ENCODE results near the gene PTPN1. TPM values are rescaled to one million over a fixed set of nuclear protein-coding genes. Genes with fewer than 3 reads are reported as not detected.

The PTPN1 gene
- total and polyA plus RNA-seq, 2 experiments from 2014 or later, result 16.9 to 26.4 TPM

DNA sequence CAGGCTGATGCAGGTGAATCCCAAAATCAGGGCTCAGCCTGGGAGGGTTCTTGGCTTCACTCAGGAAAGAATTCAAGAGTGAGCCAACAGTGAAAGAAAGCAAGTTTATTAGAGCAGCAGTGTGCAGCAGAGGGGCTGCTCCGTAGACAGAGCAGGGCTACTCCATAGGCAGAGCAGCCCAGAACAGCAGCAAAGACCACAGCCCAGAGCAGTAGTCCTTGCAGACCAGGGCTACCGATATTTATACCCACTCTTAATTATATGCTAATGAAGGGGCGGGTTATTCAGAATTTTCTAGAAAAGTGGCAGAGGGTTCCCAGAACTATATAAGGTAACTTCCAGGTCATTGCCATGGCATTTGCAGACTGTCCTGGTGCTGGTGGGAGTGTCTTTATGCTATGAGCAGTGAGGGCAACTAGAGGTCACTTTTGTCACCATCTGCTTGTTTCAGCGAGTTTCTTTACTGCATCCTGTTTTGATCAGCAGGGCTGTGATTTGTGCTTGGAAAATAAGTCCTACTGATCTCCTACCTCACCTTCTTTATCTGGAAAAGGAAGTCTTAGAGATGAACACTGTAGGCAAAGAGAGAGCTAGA is 39.8 kb upstream of the PTPN1 start:
- no peaks in the 10 kb centered on the region for H3K4me1 Mint-ChIP-seq
- Histone ChIP-seq H3K27ac (ENCODE audit: low read depth) (no peak overlapping the region), H3K4me1 (ENCODE audit: insufficient read depth) (no peaks in the 10 kb centered on the region), H4K20me1 (replicated peaks; ENCODE audit: insufficient read depth) (no peaks in the 10 kb centered on the region), H2AFZ (no peak overlapping the region), H3K27me3 (ENCODE audit: insufficient read depth) (no peaks in the 10 kb centered on the region), H3K36me3 (ENCODE audit: insufficient read depth) (no peaks in the 10 kb centered on the region), H3F3A (replicated peaks; ENCODE audit: low read depth) (no peaks in the 10 kb centered on the region), H3K9me2 (ENCODE audit: insufficient read depth) (0 out of 2 replicates have a peak, but pooled peaks cover 9% of the 10 kb centered on the region), H3K79me2 (replicated peaks; ENCODE audit: insufficient read depth) (no peaks in the 10 kb centered on the region), H3K4me3 (no peak overlapping the region), H3K4me2 (no peak overlapping the region)
- DNase-seq (ENCODE audit: low spot score) (no peak), ATAC-seq (no peak)
- peaks cover 4% of the 10 kb centered on the region for H3K27me3 Mint-ChIP-seq (ENCODE audit: insufficient read depth, low read depth, poor library complexity)
- TF ChIP-seq, protein P1, sequence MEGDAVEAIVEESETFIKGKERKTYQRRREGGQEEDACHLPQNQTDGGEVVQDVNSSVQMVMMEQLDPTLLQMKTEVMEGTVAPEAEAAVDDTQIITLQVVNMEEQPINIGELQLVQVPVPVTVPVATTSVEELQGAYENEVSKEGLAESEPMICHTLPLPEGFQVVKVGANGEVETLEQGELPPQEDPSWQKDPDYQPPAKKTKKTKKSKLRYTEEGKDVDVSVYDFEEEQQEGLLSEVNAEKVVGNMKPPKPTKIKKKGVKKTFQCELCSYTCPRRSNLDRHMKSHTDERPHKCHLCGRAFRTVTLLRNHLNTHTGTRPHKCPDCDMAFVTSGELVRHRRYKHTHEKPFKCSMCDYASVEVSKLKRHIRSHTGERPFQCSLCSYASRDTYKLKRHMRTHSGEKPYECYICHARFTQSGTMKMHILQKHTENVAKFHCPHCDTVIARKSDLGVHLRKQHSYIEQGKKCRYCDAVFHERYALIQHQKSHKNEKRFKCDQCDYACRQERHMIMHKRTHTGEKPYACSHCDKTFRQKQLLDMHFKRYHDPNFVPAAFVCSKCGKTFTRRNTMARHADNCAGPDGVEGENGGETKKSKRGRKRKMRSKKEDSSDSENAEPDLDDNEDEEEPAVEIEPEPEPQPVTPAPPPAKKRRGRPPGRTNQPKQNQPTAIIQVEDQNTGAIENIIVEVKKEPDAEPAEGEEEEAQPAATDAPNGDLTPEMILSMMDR (conservative IDR thresholded peaks at IDR 0.05; ENCODE audit: low read depth in 2 of 2), result no peak
- TF ChIP-seq, protein P2, sequence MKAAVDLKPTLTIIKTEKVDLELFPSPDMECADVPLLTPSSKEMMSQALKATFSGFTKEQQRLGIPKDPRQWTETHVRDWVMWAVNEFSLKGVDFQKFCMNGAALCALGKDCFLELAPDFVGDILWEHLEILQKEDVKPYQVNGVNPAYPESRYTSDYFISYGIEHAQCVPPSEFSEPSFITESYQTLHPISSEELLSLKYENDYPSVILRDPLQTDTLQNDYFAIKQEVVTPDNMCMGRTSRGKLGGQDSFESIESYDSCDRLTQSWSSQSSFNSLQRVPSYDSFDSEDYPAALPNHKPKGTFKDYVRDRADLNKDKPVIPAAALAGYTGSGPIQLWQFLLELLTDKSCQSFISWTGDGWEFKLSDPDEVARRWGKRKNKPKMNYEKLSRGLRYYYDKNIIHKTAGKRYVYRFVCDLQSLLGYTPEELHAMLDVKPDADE (IDR thresholded peaks at IDR 0.05), result no peak
- TF ChIP-seq ZNF331 (CRISPR knock-in tag; IDR thresholded peaks at IDR 0.05; ENCODE audit: low read depth) (no peak), ZNF114 (CRISPR knock-in tag; IDR thresholded peaks at IDR 0.05) (no peak), POLR2AphosphoS5 (IDR thresholded peaks at IDR 0.05; ENCODE audit: low read depth) (no peak), JUNB (IDR thresholded peaks at IDR 0.05; ENCODE audit: unreplicated experiment) (no peak), STAT1 (IDR thresholded peaks at IDR 0.05; ENCODE audit: unreplicated experiment) (no peak), EZH2phosphoT487 (IDR thresholded peaks at IDR 0.05; ENCODE audit: unreplicated experiment) (no peak), CREB1 (CRISPR knock-in tag; IDR thresholded peaks at IDR 0.05; ENCODE audit: low read depth) (no peak), EZH2 (IDR thresholded peaks at IDR 0.05; ENCODE audit: low read depth, unreplicated experiment) (no peak), NANOG (IDR thresholded peaks at IDR 0.05; ENCODE audit: borderline replicate concordance) (no peak)
- TF ChIP-seq, protein P3, sequence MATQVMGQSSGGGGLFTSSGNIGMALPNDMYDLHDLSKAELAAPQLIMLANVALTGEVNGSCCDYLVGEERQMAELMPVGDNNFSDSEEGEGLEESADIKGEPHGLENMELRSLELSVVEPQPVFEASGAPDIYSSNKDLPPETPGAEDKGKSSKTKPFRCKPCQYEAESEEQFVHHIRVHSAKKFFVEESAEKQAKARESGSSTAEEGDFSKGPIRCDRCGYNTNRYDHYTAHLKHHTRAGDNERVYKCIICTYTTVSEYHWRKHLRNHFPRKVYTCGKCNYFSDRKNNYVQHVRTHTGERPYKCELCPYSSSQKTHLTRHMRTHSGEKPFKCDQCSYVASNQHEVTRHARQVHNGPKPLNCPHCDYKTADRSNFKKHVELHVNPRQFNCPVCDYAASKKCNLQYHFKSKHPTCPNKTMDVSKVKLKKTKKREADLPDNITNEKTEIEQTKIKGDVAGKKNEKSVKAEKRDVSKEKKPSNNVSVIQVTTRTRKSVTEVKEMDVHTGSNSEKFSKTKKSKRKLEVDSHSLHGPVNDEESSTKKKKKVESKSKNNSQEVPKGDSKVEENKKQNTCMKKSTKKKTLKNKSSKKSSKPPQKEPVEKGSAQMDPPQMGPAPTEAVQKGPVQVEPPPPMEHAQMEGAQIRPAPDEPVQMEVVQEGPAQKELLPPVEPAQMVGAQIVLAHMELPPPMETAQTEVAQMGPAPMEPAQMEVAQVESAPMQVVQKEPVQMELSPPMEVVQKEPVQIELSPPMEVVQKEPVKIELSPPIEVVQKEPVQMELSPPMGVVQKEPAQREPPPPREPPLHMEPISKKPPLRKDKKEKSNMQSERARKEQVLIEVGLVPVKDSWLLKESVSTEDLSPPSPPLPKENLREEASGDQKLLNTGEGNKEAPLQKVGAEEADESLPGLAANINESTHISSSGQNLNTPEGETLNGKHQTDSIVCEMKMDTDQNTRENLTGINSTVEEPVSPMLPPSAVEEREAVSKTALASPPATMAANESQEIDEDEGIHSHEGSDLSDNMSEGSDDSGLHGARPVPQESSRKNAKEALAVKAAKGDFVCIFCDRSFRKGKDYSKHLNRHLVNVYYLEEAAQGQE (IDR thresholded peaks at IDR 0.05; ENCODE audit: unreplicated experiment), result no peak
- TF ChIP-seq, protein P4, sequence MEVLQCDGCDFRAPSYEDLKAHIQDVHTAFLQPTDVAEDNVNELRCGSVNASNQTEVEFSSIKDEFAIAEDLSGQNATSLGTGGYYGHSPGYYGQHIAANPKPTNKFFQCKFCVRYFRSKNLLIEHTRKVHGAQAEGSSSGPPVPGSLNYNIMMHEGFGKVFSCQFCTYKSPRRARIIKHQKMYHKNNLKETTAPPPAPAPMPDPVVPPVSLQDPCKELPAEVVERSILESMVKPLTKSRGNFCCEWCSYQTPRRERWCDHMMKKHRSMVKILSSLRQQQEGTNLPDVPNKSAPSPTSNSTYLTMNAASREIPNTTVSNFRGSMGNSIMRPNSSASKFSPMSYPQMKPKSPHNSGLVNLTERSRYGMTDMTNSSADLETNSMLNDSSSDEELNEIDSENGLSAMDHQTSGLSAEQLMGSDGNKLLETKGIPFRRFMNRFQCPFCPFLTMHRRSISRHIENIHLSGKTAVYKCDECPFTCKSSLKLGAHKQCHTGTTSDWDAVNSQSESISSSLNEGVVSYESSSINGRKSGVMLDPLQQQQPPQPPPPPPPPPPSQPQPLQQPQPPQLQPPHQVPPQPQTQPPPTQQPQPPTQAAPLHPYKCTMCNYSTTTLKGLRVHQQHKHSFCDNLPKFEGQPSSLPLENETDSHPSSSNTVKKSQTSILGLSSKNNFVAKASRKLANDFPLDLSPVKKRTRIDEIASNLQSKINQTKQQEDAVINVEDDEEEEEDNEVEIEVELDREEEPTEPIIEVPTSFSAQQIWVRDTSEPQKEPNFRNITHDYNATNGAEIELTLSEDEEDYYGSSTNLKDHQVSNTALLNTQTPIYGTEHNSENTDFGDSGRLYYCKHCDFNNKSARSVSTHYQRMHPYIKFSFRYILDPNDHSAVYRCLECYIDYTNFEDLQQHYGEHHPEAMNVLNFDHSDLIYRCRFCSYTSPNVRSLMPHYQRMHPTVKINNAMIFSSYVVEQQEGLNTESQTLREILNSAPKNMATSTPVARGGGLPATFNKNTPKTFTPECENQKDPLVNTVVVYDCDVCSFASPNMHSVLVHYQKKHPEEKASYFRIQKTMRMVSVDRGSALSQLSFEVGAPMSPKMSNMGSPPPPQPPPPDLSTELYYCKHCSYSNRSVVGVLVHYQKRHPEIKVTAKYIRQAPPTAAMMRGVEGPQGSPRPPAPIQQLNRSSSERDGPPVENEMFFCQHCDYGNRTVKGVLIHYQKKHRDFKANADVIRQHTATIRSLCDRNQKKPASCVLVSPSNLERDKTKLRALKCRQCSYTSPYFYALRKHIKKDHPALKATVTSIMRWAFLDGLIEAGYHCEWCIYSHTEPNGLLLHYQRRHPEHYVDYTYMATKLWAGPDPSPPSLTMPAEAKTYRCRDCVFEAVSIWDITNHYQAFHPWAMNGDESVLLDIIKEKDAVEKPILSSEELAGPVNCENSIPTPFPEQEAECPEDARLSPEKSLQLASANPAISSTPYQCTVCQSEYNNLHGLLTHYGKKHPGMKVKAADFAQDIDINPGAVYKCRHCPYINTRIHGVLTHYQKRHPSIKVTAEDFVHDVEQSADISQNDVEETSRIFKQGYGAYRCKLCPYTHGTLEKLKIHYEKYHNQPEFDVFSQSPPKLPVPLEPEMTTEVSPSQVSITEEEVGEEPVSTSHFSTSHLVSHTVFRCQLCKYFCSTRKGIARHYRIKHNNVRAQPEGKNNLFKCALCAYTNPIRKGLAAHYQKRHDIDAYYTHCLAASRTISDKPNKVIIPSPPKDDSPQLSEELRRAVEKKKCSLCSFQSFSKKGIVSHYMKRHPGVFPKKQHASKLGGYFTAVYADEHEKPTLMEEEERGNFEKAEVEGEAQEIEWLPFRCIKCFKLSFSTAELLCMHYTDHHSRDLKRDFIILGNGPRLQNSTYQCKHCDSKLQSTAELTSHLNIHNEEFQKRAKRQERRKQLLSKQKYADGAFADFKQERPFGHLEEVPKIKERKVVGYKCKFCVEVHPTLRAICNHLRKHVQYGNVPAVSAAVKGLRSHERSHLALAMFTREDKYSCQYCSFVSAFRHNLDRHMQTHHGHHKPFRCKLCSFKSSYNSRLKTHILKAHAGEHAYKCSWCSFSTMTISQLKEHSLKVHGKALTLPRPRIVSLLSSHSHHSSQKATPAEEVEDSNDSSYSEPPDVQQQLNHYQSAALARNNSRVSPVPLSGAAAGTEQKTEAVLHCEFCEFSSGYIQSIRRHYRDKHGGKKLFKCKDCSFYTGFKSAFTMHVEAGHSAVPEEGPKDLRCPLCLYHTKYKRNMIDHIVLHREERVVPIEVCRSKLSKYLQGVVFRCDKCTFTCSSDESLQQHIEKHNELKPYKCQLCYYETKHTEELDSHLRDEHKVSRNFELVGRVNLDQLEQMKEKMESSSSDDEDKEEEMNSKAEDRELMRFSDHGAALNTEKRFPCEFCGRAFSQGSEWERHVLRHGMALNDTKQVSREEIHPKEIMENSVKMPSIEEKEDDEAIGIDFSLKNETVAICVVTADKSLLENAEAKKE (CRISPR knock-in tag; IDR thresholded peaks at IDR 0.05), result no peak
- peaks cover 2% of the 10 kb centered on the region; the same call in 1 of the 3 replicates for H3K9me3 Mint-ChIP-seq
- H3K36me3 Mint-ChIP-seq (ENCODE audit: low read depth), result no peaks in the 10 kb centered on the region
- no peak overlapping the region for H3K27ac Mint-ChIP-seq
- no peak overlapping the region for H3K4me3 Mint-ChIP-seq

Data from GM23338 (cell line).